Fibroblast of lung (primary cell): ENCODE measurements around the gene TNFRSF21.

Source experiments
- EZH2 ChIP-seq: IDR thresholded peaks from 2 replicates; pipeline ENCODE4 v1.5.1; 2012; ENCODE audit warnings: low read length, control low read depth, mild to moderate bottlenecking; ENCODE audit errors: missing control alignments
- TF ChIP-seq, protein P1 (sequence below), 2 donors: IDR thresholded peaks in 1 of 2; conservative IDR thresholded peaks in 1 of 2; 1 replicate in 1 of 2; 2 replicates in 1 of 2; pipeline ENCODE4 v1.5.1; 2011 to 2012; ENCODE audit warnings: low read length in 2 of 2, control low read depth in 1 of 2, inconsistent platforms in 1 of 2, low read depth in 1 of 2, mild to moderate bottlenecking in 1 of 2

DNA sequence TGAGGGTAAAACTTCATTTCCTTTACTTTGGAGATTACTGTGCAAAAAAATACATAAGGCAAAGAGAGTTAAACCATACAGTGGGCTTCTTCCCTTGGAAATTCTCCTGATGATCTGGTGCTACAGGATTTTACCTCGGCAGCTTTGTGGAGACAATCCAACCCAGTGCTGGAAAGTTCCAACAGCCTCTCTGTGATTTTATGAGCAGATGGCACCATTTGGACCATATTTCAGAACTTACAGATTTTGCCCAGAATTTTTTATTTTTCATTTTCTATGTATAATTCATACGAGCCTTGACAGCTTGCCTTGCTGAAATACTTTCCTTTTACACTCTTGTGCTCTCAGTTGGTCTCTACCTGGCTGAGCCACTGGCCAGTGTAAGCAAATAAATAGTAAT, 43.3 kb upstream of the TNFRSF21 start:
- TF ChIP-seq, protein P1, sequence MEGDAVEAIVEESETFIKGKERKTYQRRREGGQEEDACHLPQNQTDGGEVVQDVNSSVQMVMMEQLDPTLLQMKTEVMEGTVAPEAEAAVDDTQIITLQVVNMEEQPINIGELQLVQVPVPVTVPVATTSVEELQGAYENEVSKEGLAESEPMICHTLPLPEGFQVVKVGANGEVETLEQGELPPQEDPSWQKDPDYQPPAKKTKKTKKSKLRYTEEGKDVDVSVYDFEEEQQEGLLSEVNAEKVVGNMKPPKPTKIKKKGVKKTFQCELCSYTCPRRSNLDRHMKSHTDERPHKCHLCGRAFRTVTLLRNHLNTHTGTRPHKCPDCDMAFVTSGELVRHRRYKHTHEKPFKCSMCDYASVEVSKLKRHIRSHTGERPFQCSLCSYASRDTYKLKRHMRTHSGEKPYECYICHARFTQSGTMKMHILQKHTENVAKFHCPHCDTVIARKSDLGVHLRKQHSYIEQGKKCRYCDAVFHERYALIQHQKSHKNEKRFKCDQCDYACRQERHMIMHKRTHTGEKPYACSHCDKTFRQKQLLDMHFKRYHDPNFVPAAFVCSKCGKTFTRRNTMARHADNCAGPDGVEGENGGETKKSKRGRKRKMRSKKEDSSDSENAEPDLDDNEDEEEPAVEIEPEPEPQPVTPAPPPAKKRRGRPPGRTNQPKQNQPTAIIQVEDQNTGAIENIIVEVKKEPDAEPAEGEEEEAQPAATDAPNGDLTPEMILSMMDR (conservative IDR thresholded peaks at IDR 0.05 in 1 of 2, IDR thresholded peaks at IDR 0.05 in 1 of 2; ENCODE audit: low read depth in 1 of 2, low read length in 2 of 2) = no peak
- TF ChIP-seq EZH2 = no peak
